Posterior vena cava (tissue), 2 donors: ENCODE data around the gene DSCAM. TPM values are rescaled to one million over a fixed set of nuclear protein-coding genes. Genes with fewer than 3 reads are reported as not detected.

Experiments used
- DNase-seq: peaks from one replicate; pipeline ENCODE4 v3.0.0-alpha.2; 2020; ENCODE audit warnings: low spot score
- intact Hi-C, 2 donors: fragments of 100-400 bp; cut with DNase I; formaldehyde crosslinking; loops; one replicate each; pipeline versions ENCODE4 v1.14.1 to v1.14.2; 2022 to 2023
- total RNA-seq, 2 donors: library from RNA; stranded (reverse); fragmentation: NEBNext Ultra II Directional; extraction: Animal tissue kit (Norgen Biotek cat#: 25700); gene quantifications; one replicate each; pipeline ENCODE4 v1.2.1, GENCODE V29; 2021
- donor health status: DM: yes; HTN: yes; CAD: no.
- donor health status: DM: yes; HTN: yes; CAD: no.

Gene DSCAM
- total RNA-seq, 2 donors from 2014 or later: 0.05 to 0.09 TPM

- DNase-seq: no peak
- intact Hi-C loops: loop anchor here in 1 of 2 donors (5.0 kb wide), 1 partner anchor 244 kb away; no protein-coding TSS in a partner anchor
These were observed 461.1 kb downstream of the DSCAM start for GRCh38 chr21:40385883-40386282.

GRCh38 chr21:40383951-40384350 is 463.0 kb downstream of the DSCAM start:
- DNase-seq: no peak
- intact Hi-C loops: no loop called here

- intact Hi-C loops: no loop called here
- DNase-seq: no peak
These were observed 465.8 kb downstream of the DSCAM start for GRCh38 chr21:40381111-40381510.

GRCh38 chr21:40379881-40380810 is 466.8 kb downstream of the DSCAM start:
- intact Hi-C loops: no loop called here
- no peak for DNase-seq

GRCh38 chr21:40377135-40377534 is 469.8 kb downstream of the DSCAM start:
- intact Hi-C loops: no loop called here
- no peak for DNase-seq

- intact Hi-C loops: no loop called here
- no peak for DNase-seq
These were observed 473.2 kb downstream of the DSCAM start for GRCh38 chr21:40373761-40374160.

- no peak for DNase-seq
- intact Hi-C loops: no loop called here
These were observed 474.5 kb downstream of the DSCAM start for GRCh38 chr21:40372506-40372905.

- intact Hi-C loops: no loop called here
- no peak for DNase-seq
These were observed 475.6 kb downstream of the DSCAM start for GRCh38 chr21:40371329-40371728.

- DNase-seq: no peak
- intact Hi-C loops: no loop called here
These were observed 490.3 kb downstream of the DSCAM start for GRCh38 chr21:40356644-40357043.

GRCh38 chr21:40355076-40355475 is 491.9 kb downstream of the DSCAM start:
- intact Hi-C loops: no loop called here
- DNase-seq: no peak

GRCh38 chr21:40351006-40351405 is 496.0 kb downstream of the DSCAM start:
- intact Hi-C loops: no loop called here
- DNase-seq: no peak

GRCh38 chr21:40349591-40349990 is 497.4 kb downstream of the DSCAM start:
- DNase-seq: no peak
- intact Hi-C loops: no loop called here

GRCh38 chr21:40345711-40346321 is 501.1 kb downstream of the DSCAM start:
- no peak for DNase-seq
- intact Hi-C loops: no loop called here

GRCh38 chr21:40340357-40340756 is 506.6 kb downstream of the DSCAM start:
- DNase-seq: no peak
- intact Hi-C loops: no loop called here

GRCh38 chr21:40339050-40339449 is 507.9 kb downstream of the DSCAM start:
- no peak for DNase-seq
- intact Hi-C loops: no loop called here

GRCh38 chr21:40337981-40338380 is 509.0 kb downstream of the DSCAM start:
- intact Hi-C loops: no loop called here
- DNase-seq: no peak

- DNase-seq: no peak
- intact Hi-C loops: no loop called here
These were observed 511.3 kb downstream of the DSCAM start for GRCh38 chr21:40335704-40336103.

- intact Hi-C loops: loop anchor here in 1 of 2 donors (5.0 kb wide), 1 partner anchor 308 kb away; no protein-coding TSS in a partner anchor
- DNase-seq: no peak
These were observed 512.8 kb downstream of the DSCAM start for GRCh38 chr21:40334159-40334558.

- intact Hi-C loops: loop anchor here in 1 of 2 donors (5.0 kb wide), 1 partner anchor 309 kb away; no protein-coding TSS in a partner anchor
- no peak for DNase-seq
These were observed 513.2 kb downstream of the DSCAM start for GRCh38 chr21:40333731-40334130.

GRCh38 chr21:40331804-40332203 is 515.2 kb downstream of the DSCAM start:
- intact Hi-C loops: loop anchor here in 1 of 2 donors (5.0 kb wide), 1 partner anchor 310 kb away; no protein-coding TSS in a partner anchor

More at GRCh38 chr21:40331804-40332203, 515.2 kb downstream of the DSCAM start:
- DNase-seq: no peak
